Right lobe of liver (tissue), 6 donors: ENCODE measurements around the gene CLP1. TPM values are rescaled to one million over a fixed set of nuclear protein-coding genes. Genes with fewer than 3 reads are reported as not detected.
"Not testable (repeated sequence)": the region's sequence is repeated elsewhere in the genome, so short reads cannot be mapped to it uniquely, and the experiment has no call there.

ENCODE experiments used
- ATAC-seq, 4 donors: fragments of 200-7000 bp; cut with Tn5 transposase; one replicate each; pipeline ENCODE4 v1.9.1; 2020; ENCODE audit warnings: mild to moderate bottlenecking in 4 of 4, moderate library complexity in 4 of 4
- DNase-seq, 3 donors: peaks; one replicate each; pipeline ENCODE4 v3.0.0-alpha.2; 2020
- H3K27ac ChIP-seq, 3 donors: fragments of 200-600 bp; one replicate each; pipeline ENCODE4 v1.8.0; 2022
- H3K27me3 ChIP-seq, 2 donors: fragments of 200-600 bp; one replicate each; pipeline ENCODE4 v1.8.0; 2022
- H3K36me3 ChIP-seq, 4 donors: fragments of 200-600 bp; sonication (generic) in 1 of 4; one replicate each; pipeline versions ENCODE4 v1.5.1 to v1.8.0; 2017 to 2022; ENCODE audit warnings: control low read depth in 1 of 4
- H3K4me1 ChIP-seq, 4 donors: fragments of 200-600 bp; sonication (generic) in 1 of 4; one replicate each; pipeline versions ENCODE4 v1.5.1 to v1.8.0; 2017 to 2022; ENCODE audit warnings: control low read depth in 1 of 4
- H3K4me3 ChIP-seq, 3 donors: fragments of 200-600 bp; one replicate each; pipeline ENCODE4 v1.8.0; 2022
- H3K9me3 ChIP-seq, 4 donors: fragments of 200-600 bp; sonication (generic) in 1 of 4; one replicate each; pipeline versions ENCODE4 v1.5.1 to v1.8.0; 2017 to 2022; ENCODE audit warnings: control low read depth in 1 of 4
- POLR2A ChIP-seq: fragments of 450-650 bp; IDR thresholded peaks from one replicate; pipeline ENCODE4 v1.6.1; 2017; ENCODE audit warnings: antibody characterized with exemption, mild to moderate bottlenecking
- WGBS: methylation state at CpG from one replicate; pipeline ENCODE4 v1.1.6; 2018; ENCODE audit warnings: low coverage, low lambda C conversion rate; ENCODE audit not compliant: insufficient coverage; ENCODE audit errors: missing lambda C conversion rate; 5-methylcytosine and 5-hydroxymethylcytosine counted together
- intact Hi-C, 2 donors: fragments of 100-400 bp; cut with DNase I; formaldehyde crosslinking; loops; one replicate each; pipeline versions ENCODE4 v1.11.2 to v1.14.1; 2022
- total RNA-seq, 6 experiments: library from RNA; depleted of rRNA in 2 of 6; stranded (reverse); fragments of >200 nt in 2 of 6; fragmentation: NEBNext Ultra II Directional in 3 of 6; extraction: Animal tissue kit (Norgen Biotek cat#: 25700) in 3 of 6; gene quantifications; one replicate each; pipeline versions ENCODE4 v1.1.0 to v1.2.4, GENCODE V29; 2016 to 2023
- TF ChIP-seq, protein P1 (sequence below), 4 donors: fragments of 200-600 bp in 3 of 4; fragments of 450-650 bp in 1 of 4; IDR thresholded peaks; one replicate each; pipeline versions ENCODE4 v1.5.1 to v1.8.0; 2016 to 2022; ENCODE audit warnings: antibody characterized with exemption in 4 of 4, mild to moderate bottlenecking in 2 of 4
- donor health status: DM: no; HTN: yes; CAD: no.
- donor health status: DM: no; HTN: no; CAD: no.
- donor health status: DM: no; HTN: no; CAD: no.
- donor health status: DM: no; HTN: yes; CAD: no.
- donor health status: DM: no; HTN: yes; CAD: no.

The CLP1 gene
- total RNA-seq, 6 experiments from 2014 or later = 5.6 to 9.2 (median 6.8) TPM

- TF ChIP-seq POLR2A = no peak
- TF ChIP-seq, protein P1, sequence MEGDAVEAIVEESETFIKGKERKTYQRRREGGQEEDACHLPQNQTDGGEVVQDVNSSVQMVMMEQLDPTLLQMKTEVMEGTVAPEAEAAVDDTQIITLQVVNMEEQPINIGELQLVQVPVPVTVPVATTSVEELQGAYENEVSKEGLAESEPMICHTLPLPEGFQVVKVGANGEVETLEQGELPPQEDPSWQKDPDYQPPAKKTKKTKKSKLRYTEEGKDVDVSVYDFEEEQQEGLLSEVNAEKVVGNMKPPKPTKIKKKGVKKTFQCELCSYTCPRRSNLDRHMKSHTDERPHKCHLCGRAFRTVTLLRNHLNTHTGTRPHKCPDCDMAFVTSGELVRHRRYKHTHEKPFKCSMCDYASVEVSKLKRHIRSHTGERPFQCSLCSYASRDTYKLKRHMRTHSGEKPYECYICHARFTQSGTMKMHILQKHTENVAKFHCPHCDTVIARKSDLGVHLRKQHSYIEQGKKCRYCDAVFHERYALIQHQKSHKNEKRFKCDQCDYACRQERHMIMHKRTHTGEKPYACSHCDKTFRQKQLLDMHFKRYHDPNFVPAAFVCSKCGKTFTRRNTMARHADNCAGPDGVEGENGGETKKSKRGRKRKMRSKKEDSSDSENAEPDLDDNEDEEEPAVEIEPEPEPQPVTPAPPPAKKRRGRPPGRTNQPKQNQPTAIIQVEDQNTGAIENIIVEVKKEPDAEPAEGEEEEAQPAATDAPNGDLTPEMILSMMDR (IDR thresholded peaks at IDR 0.05) = no peak
- no peaks in the 10 kb centered on the region for H3K9me3 ChIP-seq
- peaks cover 0 to 29% (median 16%) of the 10 kb centered on the region in 4 donors for H3K4me1 ChIP-seq
- no peak for ATAC-seq
- H3K36me3 ChIP-seq = peaks cover 0 to 37% (median 12%) of the 10 kb centered on the region in 4 donors
- DNase-seq = no peak
- no peak overlapping the region for H3K4me3 ChIP-seq
- no peaks in the 10 kb centered on the region for H3K27me3 ChIP-seq
- no peak overlapping the region for H3K27ac ChIP-seq
- intact Hi-C loops = no loop called here
- WGBS = 70% methylated on average over 3 of the region's 3 CpGs
Measured at GRCh38 chr11:57675176-57675941, 17.8 kb downstream of the CLP1 start.

GRCh38 chr11:57679396-57679795, 21.8 kb downstream of the CLP1 start:
- Histone ChIP-seq H3K4me3 (no peak overlapping the region), H3K27ac (peak overlapping the region in 1 of 3 donors; percentile 47), H3K27me3 (no peaks in the 10 kb centered on the region), H3K9me3 (no peaks in the 10 kb centered on the region), H3K36me3 (peaks cover 0 to 38% (median 0%) of the 10 kb centered on the region in 4 donors), H3K4me1 (peaks cover 0 to 31% (median 17%) of the 10 kb centered on the region in 4 donors)
- WGBS = 60% methylated on average over 2 of the region's 4 CpGs
- no peak for DNase-seq
- peak; percentile 9 to 44 (median 36) for ATAC-seq
- TF ChIP-seq POLR2A = no peak
- TF ChIP-seq, protein P1 (IDR thresholded peaks at IDR 0.05) = no peak
- intact Hi-C loops = no loop called here

DNA sequence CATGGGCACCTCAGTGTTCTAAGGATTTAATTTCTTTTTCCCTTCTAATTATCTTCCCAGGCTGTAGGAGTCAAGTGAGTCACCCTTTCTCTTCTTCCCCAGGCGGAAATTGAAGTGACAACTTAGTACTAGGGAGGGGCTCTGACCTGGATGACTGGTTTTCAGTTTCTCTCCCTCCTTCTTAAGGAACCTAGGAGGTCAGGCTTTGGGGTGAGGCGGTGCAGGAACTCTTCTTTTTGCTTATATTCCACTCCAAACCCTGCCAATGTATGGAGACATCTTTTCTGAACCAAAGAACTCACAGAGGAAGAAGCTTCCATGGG, 23.0 kb downstream of the CLP1 start:
- Histone ChIP-seq H3K27me3 (no peaks in the 10 kb centered on the region), H3K36me3 (peaks cover 0 to 44% (median 3%) of the 10 kb centered on the region in 4 donors), H3K27ac (peak overlapping the region in 1 of 3 donors; percentile 8), H3K9me3 (no peaks in the 10 kb centered on the region), H3K4me3 (no peak overlapping the region), H3K4me1 (peaks cover 0 to 30% (median 16%) of the 10 kb centered on the region in 4 donors)
- no peak for ATAC-seq
- intact Hi-C loops = no loop called here
- 69% methylated on average over 2 of the region's 2 CpGs for WGBS
- TF ChIP-seq POLR2A = no peak
- TF ChIP-seq, protein P1 (IDR thresholded peaks at IDR 0.05) = no peak
- no peak for DNase-seq

GRCh38 chr11:57681168-57681567, 23.6 kb downstream of the CLP1 start:
- ATAC-seq (no peak), DNase-seq (no peak)
- H3K27me3 ChIP-seq = no peaks in the 10 kb centered on the region
- peaks cover 0 to 48% (median 3%) of the 10 kb centered on the region in 4 donors for H3K36me3 ChIP-seq
- intact Hi-C loops = no loop called here
- TF ChIP-seq, protein P1 (IDR thresholded peaks at IDR 0.05) = no peak
- no peak for TF ChIP-seq POLR2A
- no peak overlapping the region for H3K4me3 ChIP-seq
- no peak overlapping the region for H3K27ac ChIP-seq
- H3K9me3 ChIP-seq = no peaks in the 10 kb centered on the region
- H3K4me1 ChIP-seq = peaks cover 0 to 26% (median 13%) of the 10 kb centered on the region in 4 donors
- 89% methylated on average over 1 of the region's 1 CpG for WGBS

- H3K27me3 ChIP-seq, H3K4me1 ChIP-seq, H3K9me3 ChIP-seq, ATAC-seq, intact Hi-C loops, H3K4me3 ChIP-seq, DNase-seq, H3K27ac ChIP-seq: not testable (repeated sequence)
- H3K36me3 ChIP-seq = peaks cover 16 to 93% (median 52%) of the 10 kb centered on the region in 4 donors
- 100% methylated on average over 5 of the region's 5 CpGs for WGBS
Measured at GRCh38 chr11:57690474-57690873, 32.9 kb downstream of the CLP1 start.
